Measurements from ENCODE around the gene CMA1.
"Not testable (repeated sequence)": the region's sequence is repeated elsewhere in the genome, so short reads cannot be mapped to it uniquely, and the experiment has no call there.

Gene CMA1

GRCh38 chr14:24535737-24536136 is 27.7 kb upstream of the CMA1 start:
- Histone ChIP-seq H4K20me1 (ENCODE audit: insufficient read depth, low read length) (no peaks in the 10 kb centered on the region), H2AFZ (ENCODE audit: low read depth, low read length) (no peak overlapping the region), H3K9me3 (ENCODE audit: insufficient read depth, low read length, severe bottlenecking) (no peaks in the 10 kb centered on the region), H3K27ac (ENCODE audit: low read length) (no peak overlapping the region), H3K4me3 (ENCODE audit: low read depth in 1 of 2, low read length in 2 of 2) (no peak overlapping the region), H3K4me2 (ENCODE audit: insufficient read depth, low read length) (no peak overlapping the region), H3K36me3 (ENCODE audit: insufficient read depth, low read length) (no peaks in the 10 kb centered on the region), H3K27me3 (ENCODE audit: insufficient read depth, low read length, poor library complexity) (no peaks in the 10 kb centered on the region), H3K4me1 (ENCODE audit: insufficient read depth, low read length) (no peaks in the 10 kb centered on the region), H3K79me2 (ENCODE audit: insufficient read depth, low read length) (no peaks in the 10 kb centered on the region), H3K9ac (ENCODE audit: low read depth, low read length) (no peak overlapping the region)
- no peak for DNase-seq
- ATAC-seq (ENCODE audit: insufficient read depth, low read depth): no peak
- TF ChIP-seq CTCF (IDR thresholded peaks at IDR 0.05; ENCODE audit: borderline replicate concordance, extremely low read depth, low read length, poor library complexity, severe bottlenecking) (no peak), EZH2 (IDR thresholded peaks at IDR 0.05; ENCODE audit: borderline replicate concordance, low read depth, low read length, severe bottlenecking) (no peak)

GRCh38 chr14:24534286-24534685 is 26.2 kb upstream of the CMA1 start:
- H2AFZ ChIP-seq (ENCODE audit: low read depth, low read length): no peak overlapping the region
- no peaks in the 10 kb centered on the region for H3K9me3 ChIP-seq (ENCODE audit: insufficient read depth, low read length, severe bottlenecking)
- ATAC-seq (ENCODE audit: insufficient read depth, low read depth): no peak

GRCh38 chr14:24525877-24526620 is 18.0 kb upstream of the CMA1 start:
- DNase-seq; H4K20me1 ChIP-seq (ENCODE audit: insufficient read depth, low read length); H3K27me3 ChIP-seq (ENCODE audit: insufficient read depth, low read length, poor library complexity); H3K4me2 ChIP-seq (ENCODE audit: insufficient read depth, low read length); ATAC-seq (ENCODE audit: insufficient read depth, low read depth); H3K9me3 ChIP-seq (ENCODE audit: insufficient read depth, low read length, severe bottlenecking); H3K4me3 ChIP-seq (ENCODE audit: low read depth in 1 of 2, low read length in 2 of 2); H3K36me3 ChIP-seq (ENCODE audit: insufficient read depth, low read length); H2AFZ ChIP-seq (ENCODE audit: low read depth, low read length); H3K79me2 ChIP-seq (ENCODE audit: insufficient read depth, low read length); H3K27ac ChIP-seq (ENCODE audit: low read length); H3K9ac ChIP-seq (ENCODE audit: low read depth, low read length); H3K4me1 ChIP-seq (ENCODE audit: insufficient read depth, low read length): not testable (repeated sequence)

More at GRCh38 chr14:24534286-24534685, 26.2 kb upstream of the CMA1 start:
- DNase-seq: no peak
- no peak overlapping the region for H3K27ac ChIP-seq (ENCODE audit: low read length)
- H4K20me1 ChIP-seq (ENCODE audit: insufficient read depth, low read length): no peaks in the 10 kb centered on the region
- no peaks in the 10 kb centered on the region for H3K79me2 ChIP-seq (ENCODE audit: insufficient read depth, low read length)
- no peak overlapping the region for H3K4me3 ChIP-seq (ENCODE audit: low read depth in 1 of 2, low read length in 2 of 2)
- H3K27me3 ChIP-seq (ENCODE audit: insufficient read depth, low read length, poor library complexity): no peaks in the 10 kb centered on the region
- H3K4me1 ChIP-seq (ENCODE audit: insufficient read depth, low read length): no peaks in the 10 kb centered on the region
- TF ChIP-seq CTCF (IDR thresholded peaks at IDR 0.05; ENCODE audit: borderline replicate concordance, extremely low read depth, low read length, poor library complexity, severe bottlenecking): no peak
- H3K4me2 ChIP-seq (ENCODE audit: insufficient read depth, low read length): no peak overlapping the region
- H3K9ac ChIP-seq (ENCODE audit: low read depth, low read length): no peak overlapping the region
- H3K36me3 ChIP-seq (ENCODE audit: insufficient read depth, low read length): no peaks in the 10 kb centered on the region

GRCh38 chr14:24518851-24519250 is 10.8 kb upstream of the CMA1 start:
- no peak for TF ChIP-seq CTCF (IDR thresholded peaks at IDR 0.05; ENCODE audit: borderline replicate concordance, extremely low read depth, low read length, poor library complexity, severe bottlenecking)
- TF ChIP-seq EZH2 (IDR thresholded peaks at IDR 0.05; ENCODE audit: borderline replicate concordance, low read depth, low read length, severe bottlenecking): no peak
- ATAC-seq (ENCODE audit: insufficient read depth, low read depth) (no peak), DNase-seq (no peak)
- no peak overlapping the region for H2AFZ ChIP-seq (ENCODE audit: low read depth, low read length)
- H3K9me3 ChIP-seq (ENCODE audit: insufficient read depth, low read length, severe bottlenecking): no peaks in the 10 kb centered on the region
- no peaks in the 10 kb centered on the region for H4K20me1 ChIP-seq (ENCODE audit: insufficient read depth, low read length)
- no peak overlapping the region for H3K4me3 ChIP-seq (ENCODE audit: low read depth in 1 of 2, low read length in 2 of 2)
- no peaks in the 10 kb centered on the region for H3K36me3 ChIP-seq (ENCODE audit: insufficient read depth, low read length)
- no peaks in the 10 kb centered on the region for H3K79me2 ChIP-seq (ENCODE audit: insufficient read depth, low read length)
- no peaks in the 10 kb centered on the region for H3K4me1 ChIP-seq (ENCODE audit: insufficient read depth, low read length)
- H3K27ac ChIP-seq (ENCODE audit: low read length): no peak overlapping the region
- no peak overlapping the region for H3K4me2 ChIP-seq (ENCODE audit: insufficient read depth, low read length)
- H3K27me3 ChIP-seq (ENCODE audit: insufficient read depth, low read length, poor library complexity): no peaks in the 10 kb centered on the region
- H3K9ac ChIP-seq (ENCODE audit: low read depth, low read length): no peak overlapping the region

All from DND-41 (cell line).